NCI-H524 (cell line): ENCODE data around the gene CEL.

Experiments
- DNase-seq, 2 experiments: peaks; one replicate each; lab custom pipeline; 2025; lab: John Stamatoyannopoulos, UW

Gene CEL

GRCh38 chr9:133117271-133118178, 55.7 kb downstream of the CEL start:
- no peak for DNase-seq

DNA sequence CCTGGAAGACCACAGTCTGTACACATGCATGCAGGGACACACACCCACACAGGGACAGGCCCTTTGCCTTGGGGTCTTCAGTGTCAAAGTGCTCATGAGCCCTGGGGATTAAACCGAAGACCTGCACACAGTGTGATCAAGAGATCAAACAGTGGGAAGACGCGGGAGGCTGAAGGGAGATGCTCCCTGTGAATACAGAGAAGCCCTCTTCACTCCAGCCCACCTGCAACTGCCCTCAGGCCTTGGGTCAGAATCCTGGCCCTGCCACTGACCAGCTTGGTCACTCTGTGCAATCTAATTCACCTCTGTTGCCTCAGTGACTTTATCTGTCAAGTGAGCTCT, 56.4 kb downstream of the CEL start:
- no peak for DNase-seq

DNA sequence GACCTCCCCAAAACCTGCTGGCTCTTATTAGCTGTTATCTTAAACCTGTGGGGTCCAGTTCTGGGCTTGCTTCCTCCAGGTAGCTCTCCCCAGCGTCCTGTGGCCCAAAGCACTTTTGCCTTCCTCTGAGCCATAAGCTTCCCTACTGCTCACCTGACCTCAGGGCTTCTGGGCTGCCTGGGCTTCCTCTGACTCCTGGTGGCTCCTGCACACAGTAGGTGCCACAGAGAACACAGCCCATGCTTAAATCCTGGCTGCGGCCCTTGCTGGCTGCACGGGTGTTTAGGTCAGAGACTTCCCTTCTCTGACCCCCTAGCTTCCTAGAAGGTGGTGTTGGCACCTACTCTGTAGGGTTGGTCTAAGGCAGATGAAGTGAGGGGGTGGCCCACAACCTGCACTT, 56.8 kb downstream of the CEL start:
- no peak for DNase-seq

DNA sequence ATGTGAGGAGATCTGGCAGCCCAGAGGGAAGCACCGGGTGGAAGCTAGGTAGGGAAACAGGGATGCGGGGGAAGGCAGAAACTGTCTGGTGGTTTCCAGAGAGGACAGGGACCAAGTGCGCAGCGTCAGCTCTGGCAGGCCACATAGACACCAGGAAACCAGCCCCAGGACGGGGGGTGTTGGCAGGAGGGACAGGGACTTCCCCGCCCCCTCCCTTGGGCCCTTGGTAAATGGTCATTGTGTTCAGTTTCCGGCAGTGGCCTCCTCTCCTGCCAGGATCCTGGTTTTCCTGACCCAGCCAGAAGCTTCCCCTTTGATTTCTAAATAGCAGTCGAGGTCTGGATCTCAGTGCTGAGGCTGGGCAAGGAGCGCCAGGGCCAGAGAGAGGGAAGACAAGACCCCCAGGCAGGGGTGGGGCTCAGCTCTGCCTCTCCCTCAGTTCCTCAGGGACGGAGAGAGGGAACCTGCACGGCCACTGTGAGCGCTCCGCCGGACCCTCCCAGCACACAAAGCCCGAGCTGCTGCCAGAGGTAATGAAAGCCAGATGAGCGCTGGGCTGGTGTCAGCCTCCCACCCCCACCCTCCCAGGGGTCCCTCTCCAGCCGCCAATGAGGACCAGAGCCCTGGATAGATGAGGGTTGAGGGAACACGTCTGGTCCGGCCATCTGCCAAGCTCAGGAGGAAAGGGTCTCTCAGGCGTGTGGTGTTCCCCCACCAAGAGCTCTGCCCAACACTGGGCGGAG, 57.5 kb downstream of the CEL start:
- DNase-seq: peak; percentile 94 to 96

DNA sequence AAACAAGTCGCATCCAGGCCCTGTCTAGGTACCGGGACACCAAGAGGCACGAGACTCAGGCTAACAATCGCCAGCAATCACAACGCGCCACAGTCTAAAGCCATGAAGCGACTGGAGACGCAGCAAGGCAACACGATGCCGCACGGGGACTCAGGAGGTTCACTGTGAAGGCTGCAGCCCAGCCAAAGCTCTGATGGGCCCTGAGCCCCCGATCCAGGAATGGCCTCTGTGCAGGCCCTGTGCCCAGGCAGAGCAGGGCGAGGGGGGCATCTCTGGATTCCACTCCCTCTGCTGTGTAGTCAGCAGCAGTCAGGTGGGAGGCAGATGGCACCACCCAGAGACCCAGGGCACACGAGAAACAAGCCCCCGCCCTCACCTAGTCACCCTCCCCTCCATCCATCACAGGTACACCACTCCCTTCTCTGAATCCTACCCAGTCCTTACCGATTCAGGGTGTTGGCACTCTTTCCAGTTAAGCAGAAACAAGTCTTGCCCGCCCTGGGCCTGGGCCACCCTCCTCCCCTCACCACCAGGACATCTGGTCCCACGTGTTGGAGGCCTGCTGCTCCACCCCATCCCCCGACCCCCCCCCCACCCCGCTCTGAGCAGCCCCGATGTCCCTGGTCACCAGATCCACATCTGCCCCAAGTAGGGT, 58.2 kb downstream of the CEL start:
- peak; percentile 78 to 81 for DNase-seq

GRCh38 chr9:133120501-133121197, 58.9 kb downstream of the CEL start:
- peak; percentile 58 for DNase-seq
